Measurements from ENCODE around the gene PHETA1. TPM values are rescaled to one million over a fixed set of nuclear protein-coding genes. Genes with fewer than 3 reads are reported as not detected.
A peak's percentile ranks its signal among the peaks of the same experiment; 100 is the strongest.

The PHETA1 gene
- total and polyA plus RNA-seq, 10 of the 15 experiments (the other 5 are each of a cell fraction or from before 2014, with no cell fraction given): 0.02 to 1.3 (median 0.51) TPM; not detected in 1

- ATAC-seq (peak; percentile 43), DNase-seq (ENCODE audit: low read depth, low spot score) (no peak), FAIRE-seq (no peak)
- in situ Hi-C loops (cut with MboI): no loop called here
- POLR2A ChIA-PET: interaction anchor here (0.5 to 13.2 kb wide), 7 partner anchors 9 to 39 kb away, joined by 3 to 188 read pairs (median 4); no protein-coding TSS in a partner anchor
- CTCF ChIA-PET: interaction anchor here (1.4 to 27.0 kb wide), 6 partner anchors 8 to 39 kb away, joined by 4 to 1117 read pairs (median 20); no protein-coding TSS in a partner anchor
- Histone ChIP-seq H4K20me1 (ENCODE audit: control insufficient read depth, insufficient read depth) (peaks cover 22% of the 10 kb centered on the region), H3K27ac (ENCODE audit: control insufficient read depth, insufficient read depth) (peak overlapping the region; percentile 49), H3K36me3 (ENCODE audit: control insufficient read depth in 2 of 2, insufficient read depth in 2 of 2, low read length in 1 of 2) (peaks cover 2 to 14% of the 10 kb centered on the region in 2 experiments), H3K4me1 (ENCODE audit: control insufficient read depth, insufficient read depth, low read length) (peaks cover 49% of the 10 kb centered on the region), H3K4me3 (peak overlapping the region; percentile 58; the same call in 1 of the 2 replicates), H2AFZ (ENCODE audit: control insufficient read depth, low read depth, low read length) (no peak overlapping the region), H3K9ac (ENCODE audit: control insufficient read depth, insufficient read depth, low read length) (no peak overlapping the region; the same call in 1 of the 2 replicates), H3K79me2 (ENCODE audit: control insufficient read depth, insufficient read depth, low read length) (peaks cover 89% of the 10 kb centered on the region), H3K27me3 (replicated peaks in 1 of 2; ENCODE audit: control insufficient read depth in 2 of 2, insufficient read depth in 2 of 2, low read length in 1 of 2) (no peaks in the 10 kb centered on the region), H3K9me3 (replicated peaks; ENCODE audit: control insufficient read depth, insufficient read depth, low read length) (no peaks in the 10 kb centered on the region), H3K4me2 (ENCODE audit: control insufficient read depth, insufficient read depth) (peak overlapping the region; percentile 56)
- RAD21 ChIA-PET (ENCODE audit: unreplicated experiment): interaction anchor here (0.7 to 19.6 kb wide), 6 partner anchors 9 to 70 kb away, joined by 4 to 804 read pairs (median 18); no protein-coding TSS in a partner anchor
- WGBS (ENCODE audit: insufficient coverage, insufficient replicate concordance, low lambda C conversion rate, missing lambda C conversion rate): 25% methylated on average over 15 of the region's 15 CpGs
- TF ChIP-seq E2F8 (IDR thresholded peaks at IDR 0.05; ENCODE audit: low read depth, partially characterized antibody): no peak
- 0 out of 2 replicates have a peak, but pooled peaks have one; percentile 23 for TF ChIP-seq LARP7 (IDR thresholded peaks at IDR 0.05)
- peak; percentile 47; the same call in 1 of the 2 replicates for TF ChIP-seq PKNOX1 (IDR thresholded peaks at IDR 0.05)
- peak; percentile 53; the same call in 1 of the 2 replicates for TF ChIP-seq IKZF1 (conservative IDR thresholded peaks at IDR 0.05)
- no peak for TF ChIP-seq E2F4 (IDR thresholded peaks at IDR 0.05; ENCODE audit: low read depth, low read length)
- TF ChIP-seq IKZF2 (IDR thresholded peaks at IDR 0.05): peak in 1 of 2 experiments; percentile 28; a peak in 1 of 4 replicates
- TF ChIP-seq DPF2 (IDR thresholded peaks at IDR 0.05): 0 out of 2 replicates have a peak, but pooled peaks have one; percentile 33
- SMC1A ChIA-PET (ENCODE audit: uncharacterized antibody, unreplicated experiment): interaction anchor here (1.0 to 22.6 kb wide), 10 partner anchors 9 to 115 kb away, joined by 3 to 605 read pairs (median 14); no protein-coding TSS in a partner anchor
- intact Hi-C loops (cut with micrococcal nuclease; ENCODE audit: unreplicated experiment): no loop called here
- BruUV-seq (replicated peaks): no TSS peak
Measured at GRCh38 chr12:111412007-111412829, 43.3 kb upstream of the PHETA1 start.

All from GM12878 (cell line).